Fibroblast of peridontal ligament (primary cell): ENCODE data around the gene SGCB.

Experiments
- DNase-seq: peaks from one replicate; pipeline ENCODE4 v3.0.0-alpha.2; 2010; ENCODE audit errors: extremely low read depth

The SGCB gene

DNA sequence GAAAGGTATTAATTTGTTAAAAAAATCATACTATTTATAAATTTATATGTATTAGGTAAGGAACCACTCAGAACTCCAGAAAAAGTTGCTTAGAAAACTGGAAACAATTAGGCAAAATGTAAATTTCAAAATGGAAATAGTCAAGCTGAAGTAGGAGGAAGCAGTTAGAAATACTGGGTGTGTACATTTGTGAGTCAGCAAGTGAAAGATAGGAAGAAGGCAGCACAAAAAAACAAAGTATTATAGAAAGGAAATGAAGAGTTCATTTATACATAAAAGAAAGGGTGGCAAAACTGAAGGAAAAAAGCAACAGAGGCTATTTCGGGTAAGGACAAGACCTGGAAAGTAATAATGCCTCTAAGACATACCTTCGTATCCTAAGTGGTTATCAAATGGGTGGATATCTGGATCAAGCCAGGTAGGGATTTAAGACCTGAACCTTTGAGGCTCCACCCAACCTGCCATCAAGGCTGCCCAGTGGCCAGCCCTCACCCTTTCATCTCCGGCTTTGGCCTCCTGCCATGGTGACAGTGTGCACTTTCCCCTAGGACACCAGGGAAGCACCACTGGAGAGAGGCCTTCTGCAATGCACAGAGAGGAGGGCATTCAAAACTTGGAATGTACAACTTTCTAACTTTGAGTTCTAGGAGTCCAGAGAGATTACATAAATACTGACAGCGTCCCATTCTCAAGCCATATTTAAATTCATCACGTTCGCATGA is 18.0 kb downstream of the SGCB start, which contains the start of gene LRRC66:
TSS of gene LRRC66 (minus strand) at position 428 of the 722 bp plus-strand sequence. CDS start 2,750 bp downstream, outside the sequence.
- DNase-seq = peak; percentile 16

DNA sequence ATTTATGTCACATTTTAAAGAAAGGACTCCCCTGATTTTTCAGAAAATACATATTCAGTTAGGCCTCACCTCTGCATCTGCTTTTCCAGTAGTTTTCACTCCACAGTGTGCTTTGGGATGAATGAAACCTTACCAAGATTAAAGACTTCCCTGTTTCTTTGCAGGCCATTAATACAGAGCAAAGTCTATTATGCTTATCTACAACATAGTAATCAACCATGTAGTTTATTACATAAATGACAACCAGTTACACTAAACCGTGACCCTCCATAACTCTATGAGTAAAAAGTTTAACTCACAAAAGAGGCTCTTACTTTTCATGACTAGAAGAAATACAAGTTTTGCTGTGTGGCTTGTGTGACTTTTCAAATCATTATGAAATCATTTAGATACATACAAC is 20.3 kb downstream of the SGCB start:
- DNase-seq = no peak

DNA sequence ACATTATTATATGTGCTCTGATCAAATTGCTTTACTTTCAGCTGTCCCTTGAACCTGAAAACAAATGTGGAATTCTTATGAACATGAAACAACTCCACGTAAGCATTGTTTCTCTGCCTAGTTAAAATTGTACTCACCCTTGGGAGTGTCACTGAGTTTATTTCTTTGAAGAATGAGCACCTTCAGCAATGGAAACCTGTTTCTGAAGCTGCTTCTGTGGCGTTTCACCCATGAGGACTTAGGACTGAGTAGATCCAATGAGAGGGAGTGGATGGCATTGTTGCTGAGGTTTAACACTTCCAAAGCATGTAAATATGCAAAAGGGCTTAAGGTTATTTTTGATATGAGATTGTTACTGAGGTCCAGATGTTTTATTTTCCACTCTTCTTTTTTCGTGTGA is 21.1 kb downstream of the SGCB start:
- DNase-seq = no peak

DNA sequence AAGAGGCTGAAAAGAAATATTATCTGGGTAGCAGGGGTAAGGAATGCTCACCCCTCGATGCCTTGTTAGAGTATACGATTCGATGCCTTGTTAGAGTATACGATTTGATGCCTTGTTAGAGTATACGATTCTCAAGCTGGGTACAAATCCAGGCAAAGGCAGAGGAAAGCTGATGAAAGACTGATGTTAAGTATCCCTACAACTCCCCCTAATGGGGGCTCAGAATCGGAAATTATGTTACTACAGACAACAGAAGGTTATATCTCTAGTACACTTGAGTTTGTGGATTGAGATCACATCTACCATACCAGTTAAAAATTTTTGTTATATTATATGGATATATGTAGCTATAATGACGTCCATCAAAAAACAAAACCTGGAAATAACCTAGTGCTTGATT is 22.7 kb downstream of the SGCB start:
- DNase-seq = peak; percentile 74

DNA sequence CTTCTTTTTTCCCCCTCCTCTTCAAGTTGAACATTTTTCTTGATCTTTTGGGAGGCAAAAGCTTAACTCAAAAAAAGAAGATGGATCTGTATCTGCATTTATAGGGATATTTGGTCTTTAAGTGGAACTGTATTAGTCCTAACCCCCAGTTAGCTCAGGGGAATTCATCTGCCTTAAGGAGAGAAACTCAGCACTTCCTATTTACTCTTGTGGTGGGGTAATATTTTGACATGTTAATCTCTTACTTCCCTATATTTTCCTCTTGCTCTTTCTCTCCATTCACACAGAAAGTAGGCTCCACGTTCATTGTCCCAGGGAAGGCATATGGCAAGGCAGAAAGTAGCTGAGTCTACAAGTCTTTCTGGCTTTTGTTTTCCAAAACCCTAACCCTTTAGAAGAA is 23.2 kb downstream of the SGCB start:
- peak; percentile 10 for DNase-seq

DNA sequence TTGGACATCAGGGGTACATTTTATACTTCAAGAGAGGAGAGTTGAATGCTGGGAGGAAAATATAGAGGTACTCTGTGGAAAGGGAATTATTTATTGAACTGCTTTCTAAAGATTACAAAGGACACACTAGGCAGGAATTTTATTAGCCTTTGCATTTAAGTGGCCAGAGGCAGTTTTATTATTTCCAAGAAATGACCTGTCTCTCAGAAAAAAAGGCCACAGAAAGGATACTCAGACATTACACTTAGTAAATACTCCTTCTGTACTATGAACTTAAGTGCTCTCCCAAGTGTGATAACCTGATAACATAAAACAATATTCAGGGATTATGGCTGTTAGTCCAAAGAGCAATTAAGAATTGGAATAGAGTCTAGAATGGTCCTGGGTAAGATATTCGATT is 25.4 kb downstream of the SGCB start:
- no peak for DNase-seq

DNA sequence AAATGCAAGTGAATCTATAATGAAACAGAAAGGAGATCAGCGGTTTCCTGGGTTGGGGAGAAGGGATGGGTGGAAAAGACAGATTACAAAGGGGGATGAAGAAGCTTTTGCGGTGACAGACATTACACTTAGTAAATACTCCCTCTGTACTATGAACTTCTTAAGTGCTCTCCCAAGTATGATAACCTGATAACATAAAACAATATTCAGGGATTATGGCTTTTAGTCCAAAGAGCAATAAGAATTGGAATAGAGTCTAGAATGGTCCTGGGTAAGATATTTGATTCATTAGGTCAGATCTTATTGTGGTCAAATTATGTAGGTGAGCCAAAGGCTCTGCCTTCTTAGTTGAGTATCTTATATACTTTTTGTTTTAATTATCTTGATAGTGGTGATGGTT is 27.1 kb downstream of the SGCB start:
- DNase-seq = no peak

DNA sequence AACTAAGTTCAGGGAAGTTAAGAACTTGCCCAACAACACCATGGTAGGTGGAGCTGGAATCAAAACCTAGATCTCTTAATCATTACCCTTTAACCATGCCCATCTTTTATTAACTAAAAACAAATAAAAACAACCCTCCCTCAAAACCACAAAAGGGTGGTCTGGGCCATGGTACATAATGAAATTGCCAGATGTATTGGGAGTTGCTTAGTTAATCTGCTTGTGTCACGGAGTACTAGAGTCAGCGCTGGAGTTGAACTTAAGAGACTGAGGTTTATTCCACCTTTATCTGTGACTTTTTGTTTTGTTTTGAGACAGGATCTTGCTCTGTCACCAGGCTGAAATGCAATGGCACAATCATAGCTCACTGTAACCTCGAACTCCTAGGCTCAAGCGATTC is 31.2 kb downstream of the SGCB start:
- no peak for DNase-seq

DNA sequence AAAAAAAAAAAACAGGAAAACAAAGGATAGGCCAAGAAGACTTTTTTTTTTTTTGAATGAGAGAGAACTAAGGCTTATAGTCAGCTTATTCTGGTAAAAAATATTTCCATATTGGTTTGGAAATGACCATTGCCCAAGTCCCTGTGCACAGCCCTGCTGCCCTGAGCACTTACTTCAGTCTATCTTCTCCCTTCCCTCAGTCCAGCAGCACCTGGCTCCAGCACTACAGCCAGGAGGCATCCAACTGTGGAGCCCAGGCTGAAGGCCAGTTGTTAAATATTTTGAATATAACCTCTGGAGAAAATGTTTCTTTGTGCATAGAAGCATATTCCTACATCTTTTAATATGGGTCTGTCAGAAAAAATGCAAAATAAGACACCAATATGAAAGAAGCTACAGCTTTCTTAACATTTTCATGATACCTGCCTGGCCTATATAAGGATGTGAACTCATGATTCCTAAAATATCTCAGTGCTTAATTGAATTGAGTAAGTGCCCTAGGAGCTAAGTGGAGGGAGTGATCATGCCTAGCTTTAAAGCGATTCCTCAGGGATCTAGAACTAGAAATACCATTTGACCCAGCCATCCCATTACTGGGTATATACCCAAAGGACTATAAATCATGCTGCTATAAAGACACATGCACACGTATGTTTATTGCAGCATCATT is 32.4 kb downstream of the SGCB start:
- DNase-seq = no peak

DNA sequence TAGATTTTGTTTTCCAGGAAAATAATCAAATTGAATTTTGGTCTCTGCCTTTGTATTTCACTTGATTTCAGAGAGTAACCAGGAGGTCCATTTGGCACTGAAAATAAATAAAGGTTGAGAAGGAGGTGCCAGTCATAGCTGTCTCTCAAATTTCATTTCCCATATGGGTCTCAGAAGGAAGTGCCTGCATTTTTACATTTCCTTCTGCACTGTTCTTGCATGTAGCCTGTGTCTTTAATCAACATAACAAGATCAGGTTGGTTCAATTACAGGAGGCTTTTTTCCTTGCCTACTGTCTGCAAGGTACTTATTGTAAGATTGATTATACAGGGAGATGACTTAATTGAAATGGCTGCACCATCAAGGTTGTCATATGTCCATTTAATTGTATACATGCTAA is 33.7 kb downstream of the SGCB start:
- DNase-seq = no peak

DNA sequence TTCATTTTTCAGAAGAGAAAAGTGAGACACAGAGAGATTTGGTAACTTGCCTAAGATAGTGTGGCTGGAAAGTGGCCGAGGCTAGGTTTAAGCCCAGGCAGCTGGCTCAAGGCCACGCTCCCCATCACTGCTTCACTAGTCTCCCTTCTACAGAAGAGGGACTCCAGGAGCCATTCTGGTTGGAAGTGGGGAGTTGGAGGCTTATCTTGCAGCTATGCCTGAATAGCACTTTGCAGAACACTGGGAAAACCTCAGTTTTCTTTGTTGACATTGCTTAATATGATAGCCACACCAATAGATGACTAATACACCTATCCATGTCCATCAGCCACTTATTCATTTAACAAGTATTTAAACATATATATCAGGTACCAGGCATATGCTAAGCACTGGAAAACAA is 36.5 kb downstream of the SGCB start:
- no peak for DNase-seq

DNA sequence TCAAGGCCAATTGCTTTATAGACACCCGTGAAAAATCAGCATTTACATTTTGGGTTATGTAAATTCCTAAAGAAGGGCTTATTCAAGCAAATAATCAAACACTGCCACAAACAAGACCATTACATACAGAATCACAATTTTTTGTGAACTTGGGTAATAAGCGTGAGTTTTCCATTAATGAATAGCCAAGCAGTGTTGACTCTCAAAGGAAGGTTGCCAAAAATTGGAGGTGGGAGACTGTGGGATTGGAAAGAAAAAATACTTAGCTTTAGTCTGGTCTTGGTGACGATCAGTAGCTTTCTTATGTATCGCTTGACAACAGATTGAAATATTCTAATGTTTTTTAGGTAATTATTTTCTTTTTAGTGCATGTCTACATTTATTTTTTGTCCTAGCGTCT is 38.8 kb downstream of the SGCB start:
- no peak for DNase-seq

DNA sequence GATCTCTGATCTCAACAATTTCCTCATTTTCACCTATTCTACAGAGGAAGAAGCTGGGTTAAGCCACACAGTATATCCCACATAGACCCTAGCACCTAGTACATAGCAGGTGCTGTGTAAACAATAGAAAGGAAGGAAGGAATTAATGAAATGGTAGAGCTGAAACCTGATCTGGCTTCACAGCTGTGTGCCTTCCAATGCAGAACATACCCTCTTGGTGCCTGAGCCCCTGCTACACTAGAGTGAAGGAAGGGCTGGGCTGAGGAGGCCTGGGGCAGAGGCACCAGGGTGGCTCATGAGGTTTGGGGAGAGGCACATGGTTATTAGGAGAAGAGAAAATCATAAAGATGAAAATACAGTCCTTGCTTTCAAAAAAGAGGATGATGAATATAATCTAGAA is 39.3 kb downstream of the SGCB start:
- no peak for DNase-seq

DNA sequence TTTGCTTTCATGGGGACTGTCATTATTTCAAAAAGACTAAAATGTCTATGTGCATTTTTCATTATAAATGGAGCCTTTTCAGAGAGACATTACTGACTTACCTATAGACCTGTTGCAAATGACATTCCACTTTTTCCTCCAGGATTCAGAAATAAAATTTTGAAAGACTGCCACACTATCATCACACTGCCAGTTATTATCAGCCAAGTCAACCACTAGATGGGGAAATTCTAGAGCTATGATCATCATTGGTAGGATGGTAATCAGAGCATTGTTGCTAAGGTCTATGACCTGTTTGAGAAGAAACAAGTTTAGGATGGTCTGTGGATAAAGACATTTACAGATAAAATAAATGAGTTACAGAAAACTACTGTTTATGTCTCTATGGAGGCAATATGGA is 40.5 kb downstream of the SGCB start:
- no peak for DNase-seq

DNA sequence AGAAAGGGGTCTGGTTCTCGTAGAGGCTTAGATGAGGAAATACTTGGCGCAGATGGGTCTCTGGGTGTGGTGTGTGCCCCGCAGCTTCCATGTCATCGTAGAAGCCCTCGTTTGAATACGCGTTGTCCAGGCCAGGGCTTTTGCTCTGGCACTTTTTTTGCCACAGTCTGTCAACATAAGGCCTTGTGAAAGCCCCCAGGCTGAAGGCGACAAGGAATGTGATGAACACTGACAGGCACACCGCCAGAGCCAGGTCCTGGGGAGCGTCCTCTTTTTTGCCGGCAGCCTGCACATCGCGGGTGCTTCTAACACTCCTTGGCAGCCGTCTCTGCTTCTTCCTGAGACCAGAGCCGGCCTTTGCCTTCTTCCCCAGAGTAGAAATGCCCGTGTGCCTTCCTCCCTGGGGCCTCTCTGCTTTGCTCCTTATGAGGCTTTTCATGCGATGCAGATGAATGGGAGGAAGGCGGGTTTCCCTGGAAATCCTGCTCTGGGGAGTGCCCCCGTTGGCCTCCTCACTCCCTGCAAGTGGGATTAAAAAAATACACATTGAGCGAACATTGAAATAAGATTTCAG is 42.4 kb downstream of the SGCB start:
- DNase-seq = no peak
